Osteocyte (in vitro differentiated cells): ENCODE results near the gene TMEM248. TPM values are rescaled to one million over a fixed set of nuclear protein-coding genes. Genes with fewer than 3 reads are reported as not detected.

Experiments used
- DNase-seq: peaks from one replicate; pipeline ENCODE4 v3.0.0; 2021; ENCODE audit warnings: mixed read lengths; ENCODE audit not compliant: unreplicated experiment; ENCODE audit errors: extremely low spot score
- H3K27ac Mint-ChIP-seq: one replicate; pipeline ENCODE4 v1.8.0; 2021; ENCODE audit warnings: mild to moderate bottlenecking, mixed read lengths; ENCODE audit not compliant: unreplicated experiment
- H3K27me3 Mint-ChIP-seq: one replicate; pipeline ENCODE4 v1.8.0; 2021; ENCODE audit warnings: mixed read lengths; ENCODE audit not compliant: unreplicated experiment
- H3K36me3 Mint-ChIP-seq: one replicate; pipeline ENCODE4 v1.8.0; 2021; ENCODE audit warnings: mixed read lengths; ENCODE audit not compliant: unreplicated experiment
- H3K4me1 Mint-ChIP-seq: one replicate; pipeline ENCODE4 v1.8.0; 2021; ENCODE audit warnings: mixed read lengths; ENCODE audit not compliant: unreplicated experiment
- H3K4me3 Mint-ChIP-seq: one replicate; pipeline ENCODE4 v1.8.0; 2021; ENCODE audit warnings: mild to moderate bottlenecking, moderate library complexity, mixed read lengths; ENCODE audit not compliant: unreplicated experiment
- H3K9me3 Mint-ChIP-seq: one replicate; pipeline ENCODE4 v1.8.0; 2021; ENCODE audit warnings: mixed read lengths; ENCODE audit not compliant: unreplicated experiment
- CTCF ChIP-seq: fragments of 200-600 bp; sonication (generic); IDR thresholded peaks from 2 replicates; pipeline ENCODE4 v1.5.0; 2021; ENCODE audit warnings: antibody characterized with exemption, mild to moderate bottlenecking, moderate library complexity
- total RNA-seq: library from RNA; stranded (reverse); gene quantifications from 2 replicates; pipeline ENCODE4 v1.2.1, GENCODE V29; 2021

The TMEM248 gene
- total RNA-seq, 1 donor from 2014 or later: 104 TPM

GRCh38 chr7:66920256-66920655 lies 769 bp upstream of the TMEM248 start:
- Mint-ChIP-seq H3K27ac (no peak overlapping the region), H3K4me1 (peaks cover 27% of the 10 kb centered on the region), H3K4me3 (peak overlapping the region; percentile 43), H3K9me3 (no peaks in the 10 kb centered on the region), H3K36me3 (peaks cover 2% of the 10 kb centered on the region), H3K27me3 (no peaks in the 10 kb centered on the region)
- no peak for DNase-seq
- TF ChIP-seq CTCF: no peak

GRCh38 chr7:66921396-66921917 lies 432 bp downstream of the TMEM248 start:
- H3K4me3 Mint-ChIP-seq: peak overlapping the region; percentile 87
- H3K36me3 Mint-ChIP-seq: peaks cover 4% of the 10 kb centered on the region
- no peaks in the 10 kb centered on the region for H3K27me3 Mint-ChIP-seq
- DNase-seq: no peak
- H3K9me3 Mint-ChIP-seq: no peaks in the 10 kb centered on the region
- H3K4me1 Mint-ChIP-seq: peaks cover 32% of the 10 kb centered on the region
- peak overlapping the region; percentile 90 for H3K27ac Mint-ChIP-seq
- no peak for TF ChIP-seq CTCF

- Mint-ChIP-seq H3K9me3 (no peaks in the 10 kb centered on the region), H3K4me1 (peaks cover 34% of the 10 kb centered on the region), H3K36me3 (peaks cover 4% of the 10 kb centered on the region), H3K27ac (peak overlapping the region; percentile 90), H3K27me3 (no peaks in the 10 kb centered on the region), H3K4me3 (peak overlapping the region; percentile 87)
- no peak for DNase-seq
- no peak for TF ChIP-seq CTCF
Measured at GRCh38 chr7:66921918-66922486, 977 bp downstream of the TMEM248 start.

- Mint-ChIP-seq H3K4me3 (no peak overlapping the region), H3K36me3 (peaks cover 11% of the 10 kb centered on the region), H3K27ac (no peak overlapping the region), H3K9me3 (no peaks in the 10 kb centered on the region), H3K27me3 (no peaks in the 10 kb centered on the region), H3K4me1 (peaks cover 40% of the 10 kb centered on the region)
- DNase-seq: no peak
- TF ChIP-seq CTCF: no peak
Measured at GRCh38 chr7:66925255-66925654, 4.2 kb downstream of the TMEM248 start.

- Mint-ChIP-seq H3K4me3 (no peak overlapping the region), H3K36me3 (peaks cover 11% of the 10 kb centered on the region), H3K9me3 (no peaks in the 10 kb centered on the region), H3K4me1 (peaks cover 29% of the 10 kb centered on the region), H3K27ac (no peak overlapping the region), H3K27me3 (no peaks in the 10 kb centered on the region)
- TF ChIP-seq CTCF: no peak
- no peak for DNase-seq
Measured at GRCh38 chr7:66927348-66927948, 6.4 kb downstream of the TMEM248 start.
